GM21737 (cell line): Measurements from ENCODE around the gene SULT1C2.
A peak's percentile ranks its signal among the peaks of the same experiment; 100 is the strongest.

Source experiments
- ATAC-seq: cut with Tn5 transposase; IDR thresholded peaks from one replicate; pipeline ENCODE4 v1.9.1; 2021; ENCODE audit warnings: mild to moderate bottlenecking, moderate library complexity; ENCODE audit not compliant: unreplicated experiment

Gene SULT1C2

DNA sequence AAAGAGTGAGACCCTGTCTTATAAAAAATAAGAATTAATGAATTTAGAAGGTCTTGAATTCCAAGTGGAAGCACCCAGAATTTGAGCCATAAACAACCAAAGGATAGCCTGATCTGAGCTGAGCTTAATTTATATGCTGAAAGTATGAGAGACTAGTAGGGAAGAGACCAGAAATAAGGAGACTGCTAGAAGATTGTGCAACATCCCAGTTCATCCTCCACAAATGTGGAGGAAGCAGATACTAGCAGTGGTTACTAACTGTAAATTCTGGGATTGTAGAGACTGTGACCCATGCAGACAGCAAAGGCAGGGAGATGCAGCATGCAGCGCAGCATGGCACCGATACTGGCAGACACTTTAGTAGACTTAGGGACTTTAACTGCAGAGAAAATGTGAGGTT lies 1.5 kb upstream of the SULT1C2 start:
- ATAC-seq = no peak

DNA sequence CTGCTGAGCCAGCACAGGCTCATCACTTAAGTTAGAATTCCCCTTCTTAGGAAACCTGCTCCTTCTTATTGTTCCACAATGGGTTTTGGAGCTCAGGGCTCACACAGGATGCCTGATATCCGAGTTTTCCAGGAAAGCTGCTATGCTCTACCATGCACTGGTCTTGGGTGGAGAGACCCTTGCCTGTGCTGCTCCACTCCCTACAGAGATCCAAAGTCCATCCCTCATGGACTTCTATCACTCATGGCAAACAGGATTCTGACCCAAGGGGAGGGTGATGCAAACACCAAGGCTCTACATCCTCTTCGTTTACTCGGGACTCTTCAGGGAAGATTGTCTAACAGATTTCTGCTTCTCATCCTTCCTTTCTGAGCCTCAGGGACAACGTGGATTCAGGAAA lies 5.2 kb downstream of the SULT1C2 start:
- no peak for ATAC-seq

DNA sequence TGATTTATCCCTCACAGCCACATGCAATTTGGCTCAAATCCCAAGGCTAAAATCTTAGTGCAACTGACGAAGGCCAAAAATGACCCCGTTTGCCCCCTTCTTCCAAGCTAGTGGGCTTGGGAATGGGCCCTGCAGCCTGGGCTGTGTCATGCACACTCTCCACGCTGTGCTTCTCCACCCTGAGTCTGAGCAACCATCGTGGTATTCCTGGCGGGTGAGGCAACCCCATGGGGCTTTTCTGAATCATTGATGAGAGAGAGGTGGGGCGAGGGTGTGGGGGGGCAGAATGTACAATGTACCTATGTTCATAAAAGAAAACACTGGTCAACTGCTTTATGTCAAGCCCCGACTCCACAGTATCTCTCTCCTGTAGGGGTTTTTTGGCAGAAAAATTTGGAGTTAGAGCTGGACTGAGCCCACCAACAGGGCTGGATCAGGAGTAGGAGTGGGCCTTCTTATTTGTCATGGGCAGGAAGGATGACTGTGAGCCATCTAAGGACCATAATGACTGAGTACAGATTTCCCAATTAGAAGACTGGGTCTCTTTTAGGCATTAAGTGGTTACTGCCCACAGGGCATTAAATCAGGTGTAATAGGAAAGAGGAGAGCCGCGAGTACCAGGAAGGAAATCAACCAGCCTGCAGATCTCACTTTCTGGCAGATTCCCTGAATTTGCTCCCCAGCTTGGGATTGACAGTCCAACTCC lies 8.9 kb downstream of the SULT1C2 start:
- ATAC-seq = no peak

DNA sequence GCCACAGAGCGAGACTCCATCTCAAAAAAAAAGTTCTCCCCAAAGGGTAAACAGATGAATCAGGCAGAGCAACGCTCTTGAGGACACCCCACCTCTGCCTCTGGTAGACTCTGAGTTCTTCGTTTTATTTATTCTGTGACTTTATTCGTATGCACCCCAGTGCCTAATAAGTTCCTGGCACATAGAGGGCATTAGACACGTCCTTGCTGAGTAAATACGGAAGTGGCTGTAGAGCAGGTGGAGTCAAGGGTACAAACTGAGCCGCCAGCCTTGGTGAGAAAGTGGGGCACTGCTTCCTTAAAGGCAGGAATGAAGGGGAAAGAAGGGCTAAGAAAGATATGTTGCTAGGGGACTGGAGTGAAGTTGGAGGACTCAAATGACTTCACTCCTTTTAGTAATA lies 12.9 kb downstream of the SULT1C2 start:
- ATAC-seq = no peak

DNA sequence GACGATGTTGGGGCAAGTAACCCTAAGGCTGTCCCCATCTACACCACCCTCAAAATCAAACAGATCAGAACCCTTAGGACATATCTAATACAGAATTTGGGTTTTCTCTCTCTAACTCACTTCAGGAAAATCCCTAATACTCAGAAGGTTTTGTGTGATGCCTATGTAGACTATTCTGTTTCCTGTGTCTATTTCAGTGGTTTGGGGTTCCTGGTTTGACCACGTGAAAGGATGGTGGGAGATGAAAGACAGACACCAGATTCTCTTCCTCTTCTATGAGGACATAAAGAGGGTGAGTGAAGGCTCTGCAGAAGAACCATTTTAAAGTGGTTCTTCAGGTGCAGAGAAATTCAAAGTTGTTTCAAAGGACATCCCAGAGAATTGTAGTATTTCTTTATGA lies 16.3 kb downstream of the SULT1C2 start:
- peak; percentile 56 for ATAC-seq

DNA sequence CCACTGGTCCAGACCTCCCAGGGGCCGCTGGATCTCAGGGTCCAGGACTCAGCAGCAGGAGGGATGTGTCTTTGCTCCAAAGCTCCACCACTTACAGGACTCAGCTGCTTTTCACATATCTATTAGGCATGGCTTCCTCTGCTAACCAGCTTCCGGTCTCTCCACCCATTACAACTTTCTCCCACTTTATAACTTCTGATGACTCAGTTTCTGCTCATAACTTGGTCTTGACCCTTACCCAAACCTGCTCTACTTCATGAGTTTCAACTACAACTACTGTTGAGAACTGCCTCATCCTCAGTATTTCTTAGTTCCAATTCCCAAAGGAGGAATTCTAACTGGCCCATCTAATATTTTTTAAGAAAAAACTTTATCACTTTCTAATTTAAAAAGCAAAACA lies 17.2 kb downstream of the SULT1C2 start:
- no peak for ATAC-seq

DNA sequence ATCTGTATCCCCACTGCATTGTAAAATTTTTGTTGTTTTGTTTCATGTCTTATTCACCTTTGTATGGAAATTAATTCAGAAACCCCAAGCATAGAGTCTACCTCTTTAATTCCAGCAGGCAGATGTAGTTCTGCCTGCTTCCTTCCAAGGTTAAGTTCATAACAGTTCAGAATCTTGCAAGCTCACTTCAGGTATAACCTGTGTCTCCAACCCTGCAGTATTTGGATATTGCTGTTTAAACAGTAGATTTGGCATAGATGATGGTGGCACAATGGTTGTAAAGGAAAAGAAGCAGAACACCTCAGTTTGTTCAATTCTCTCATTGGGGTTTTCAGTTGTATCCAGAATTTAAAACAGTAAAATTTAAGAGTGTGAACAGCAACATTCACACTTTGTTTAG lies 21.2 kb downstream of the SULT1C2 start:
- no peak for ATAC-seq

DNA sequence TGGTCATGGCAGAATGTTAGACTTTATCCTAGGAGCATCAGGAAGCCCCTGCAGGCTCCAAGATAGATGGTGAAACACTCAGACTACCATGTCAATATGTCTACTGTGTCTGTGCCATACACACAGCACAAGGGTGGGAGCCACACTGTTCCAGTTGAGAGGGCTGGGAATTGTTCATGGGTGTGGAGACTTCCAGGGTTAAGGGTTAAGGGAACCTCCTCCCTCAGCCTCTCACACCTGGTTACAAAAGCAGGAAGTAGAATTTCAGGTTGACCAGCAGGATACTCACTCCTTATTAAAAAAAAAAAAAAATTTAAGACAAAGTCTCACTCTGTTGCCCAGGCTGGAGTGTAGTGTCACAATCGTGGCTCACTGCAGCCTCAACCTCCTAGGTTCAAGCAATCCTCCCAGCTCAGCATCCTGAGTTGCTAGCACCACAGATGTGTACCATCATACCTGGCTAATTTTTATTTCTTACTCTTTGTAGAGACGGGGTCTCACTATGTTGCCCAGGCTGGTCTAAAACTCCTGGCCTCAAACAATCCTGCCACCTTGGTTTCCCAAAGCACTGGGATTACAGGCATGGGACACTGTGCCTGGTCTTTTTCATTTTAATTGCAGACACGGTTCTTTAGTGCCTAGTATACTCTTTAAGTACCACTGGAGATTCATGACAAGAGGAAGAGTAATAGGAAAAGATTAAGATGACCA lies 26.0 kb downstream of the SULT1C2 start:
- ATAC-seq = no peak

DNA sequence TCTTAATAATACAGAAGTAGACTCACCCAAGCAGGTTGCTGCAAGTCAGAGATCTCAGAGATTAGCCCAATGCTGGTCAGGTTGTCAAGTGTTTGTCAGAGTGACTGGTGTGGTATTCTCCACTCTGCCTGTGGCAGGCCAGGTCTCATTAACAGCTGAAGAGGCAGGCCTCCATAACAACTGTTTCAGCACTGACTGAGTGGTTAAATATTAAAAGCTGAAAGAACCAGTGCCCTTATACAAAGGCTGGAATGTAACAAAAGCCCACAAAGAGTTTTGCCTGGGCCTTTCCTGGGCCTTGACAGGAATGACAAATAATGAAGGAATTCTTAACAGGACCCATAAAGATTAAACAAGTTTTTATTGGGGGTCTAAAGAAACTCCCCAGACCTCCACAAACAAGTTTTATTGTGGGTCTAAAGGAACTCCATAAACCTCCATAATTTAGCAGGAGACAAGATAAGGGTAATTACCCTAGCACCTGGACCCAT lies 26.8 kb downstream of the SULT1C2 start:
- ATAC-seq = no peak

DNA sequence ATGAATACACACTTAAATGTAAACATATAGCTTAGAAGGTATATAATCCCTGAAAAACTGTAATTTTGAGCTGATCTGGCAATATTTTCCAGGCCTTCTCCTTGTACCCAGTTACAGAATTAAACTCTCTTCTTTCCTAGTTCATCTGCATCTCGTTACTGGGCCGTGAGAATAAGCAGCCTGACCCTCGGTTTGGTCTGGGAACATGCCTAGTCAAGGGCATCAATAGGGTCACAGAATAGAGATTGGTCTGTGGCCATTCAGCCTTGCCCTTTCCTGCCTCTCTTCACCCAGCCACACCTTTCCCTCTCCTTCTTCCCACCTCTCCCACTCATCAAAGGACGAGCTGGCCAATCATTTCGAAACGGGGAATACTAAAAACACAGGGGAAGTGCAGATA lies 27.3 kb downstream of the SULT1C2 start:
- no peak for ATAC-seq

DNA sequence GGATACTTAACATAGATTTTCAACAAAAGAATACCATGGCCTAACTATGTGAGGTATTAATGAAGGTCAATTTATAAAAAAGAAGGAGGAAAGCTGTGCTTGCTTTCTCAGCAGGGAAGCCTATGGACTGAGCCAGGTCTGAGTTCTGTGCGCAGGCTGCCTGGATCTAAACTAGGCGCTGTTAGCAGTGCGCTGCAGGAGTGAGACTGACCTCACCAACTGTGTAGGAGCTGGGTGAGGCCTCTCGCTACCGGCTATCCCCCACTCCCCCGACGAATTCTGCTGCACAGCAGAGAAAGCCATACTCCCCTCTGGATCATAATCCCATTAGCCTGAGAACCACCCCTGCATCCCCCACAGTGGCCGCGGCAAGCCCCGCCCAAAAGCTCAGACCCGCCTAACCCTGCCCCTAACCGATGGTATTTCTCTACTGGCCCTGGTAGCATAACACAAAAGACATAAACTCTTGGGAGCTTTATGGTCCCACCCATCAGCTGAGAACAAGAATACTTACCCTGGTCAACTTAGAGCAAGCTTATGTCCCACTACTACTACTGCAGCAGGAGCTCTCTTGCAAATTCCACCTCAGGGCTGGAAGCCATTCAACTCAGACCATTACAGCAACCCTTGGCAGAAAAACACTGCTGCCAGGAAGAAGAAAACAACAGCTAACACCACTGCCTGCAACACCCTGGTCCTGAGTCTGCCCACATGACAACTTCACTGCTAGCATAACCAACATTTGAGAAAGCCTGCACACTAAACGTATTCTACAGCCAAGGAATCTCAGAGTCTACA lies 28.0 kb downstream of the SULT1C2 start:
- ATAC-seq = no peak

DNA sequence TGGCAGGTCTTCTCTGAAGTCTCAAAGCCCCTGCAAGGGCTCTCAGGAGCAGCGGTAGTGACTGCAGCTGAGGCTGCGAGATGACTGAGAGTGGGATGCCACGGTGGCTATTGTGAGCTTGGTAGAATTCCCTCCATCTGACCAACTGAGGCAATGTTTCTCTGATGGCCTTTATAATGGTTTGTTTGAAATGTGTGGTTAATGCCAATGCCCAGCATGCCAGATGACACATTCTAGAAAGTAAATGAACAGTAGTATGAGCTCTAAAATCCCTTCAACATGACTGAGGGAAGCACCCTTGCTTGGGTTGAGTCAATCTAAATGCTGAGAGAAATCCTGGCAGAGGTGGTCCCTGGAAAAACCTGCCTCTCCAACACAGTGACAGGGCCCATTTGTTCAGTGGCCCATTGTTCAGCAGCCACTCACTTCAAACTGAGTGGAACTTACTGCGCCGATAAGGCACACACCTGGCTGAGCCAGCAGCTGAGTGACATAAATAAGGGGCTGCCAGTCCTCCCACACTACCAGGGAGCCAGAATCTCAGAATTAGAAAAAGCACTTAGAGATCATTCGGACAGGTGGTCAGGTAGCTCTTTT lies 31.7 kb downstream of the SULT1C2 start:
- ATAC-seq = no peak

DNA sequence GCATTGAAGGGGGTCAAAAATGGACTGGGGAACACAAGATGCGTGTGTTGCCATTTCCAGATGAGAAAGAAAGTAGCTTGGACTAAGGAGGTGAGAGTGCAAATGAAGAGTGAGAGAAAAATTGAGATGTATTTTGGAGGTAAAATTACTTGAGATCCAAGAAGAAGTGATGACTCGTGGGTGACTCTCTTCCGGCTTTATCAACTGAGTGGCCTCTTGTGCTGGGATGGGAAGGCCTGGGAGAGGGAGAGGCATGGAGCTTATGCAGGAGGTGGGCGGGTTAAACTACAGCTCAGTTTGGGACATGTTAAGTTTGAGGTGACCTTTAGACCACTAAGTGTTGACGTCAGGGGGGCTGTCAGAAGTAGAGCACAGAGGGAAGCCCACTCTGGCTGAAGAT lies 34.9 kb downstream of the SULT1C2 start:
- no peak for ATAC-seq

DNA sequence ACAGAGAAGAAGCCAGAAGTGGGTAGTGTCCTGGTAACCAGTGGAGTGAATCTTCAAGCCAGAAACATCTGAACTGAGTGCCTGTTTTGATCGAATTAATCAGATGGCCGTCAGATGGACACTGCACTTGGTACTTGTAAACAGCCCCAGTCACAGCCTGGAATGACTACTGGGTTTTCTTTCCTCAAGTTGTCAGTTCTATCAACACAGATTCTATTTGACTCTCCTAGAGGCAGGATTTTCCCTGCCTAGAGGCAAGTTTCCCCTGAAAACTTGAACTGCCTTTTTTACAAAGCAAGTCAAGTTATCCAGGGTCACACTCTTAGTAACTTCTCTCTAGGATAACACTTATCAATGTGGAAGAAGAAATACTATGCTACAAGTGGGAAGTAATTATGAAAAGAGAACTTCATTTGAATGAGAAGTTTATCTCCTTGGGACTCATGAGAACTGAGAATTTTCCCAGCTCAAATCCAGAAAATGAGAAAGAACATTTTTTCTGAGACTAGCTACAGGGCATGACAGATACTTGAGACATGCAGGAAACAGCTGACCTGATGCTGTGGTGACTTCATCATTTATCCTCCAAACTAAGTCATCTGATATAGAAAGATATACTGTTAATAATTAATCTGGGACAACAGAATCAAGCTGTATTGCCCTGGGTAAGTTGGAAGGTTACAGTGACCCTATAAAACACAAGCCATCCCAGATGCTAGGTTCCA lies 36.0 kb downstream of the SULT1C2 start:
- ATAC-seq = no peak

DNA sequence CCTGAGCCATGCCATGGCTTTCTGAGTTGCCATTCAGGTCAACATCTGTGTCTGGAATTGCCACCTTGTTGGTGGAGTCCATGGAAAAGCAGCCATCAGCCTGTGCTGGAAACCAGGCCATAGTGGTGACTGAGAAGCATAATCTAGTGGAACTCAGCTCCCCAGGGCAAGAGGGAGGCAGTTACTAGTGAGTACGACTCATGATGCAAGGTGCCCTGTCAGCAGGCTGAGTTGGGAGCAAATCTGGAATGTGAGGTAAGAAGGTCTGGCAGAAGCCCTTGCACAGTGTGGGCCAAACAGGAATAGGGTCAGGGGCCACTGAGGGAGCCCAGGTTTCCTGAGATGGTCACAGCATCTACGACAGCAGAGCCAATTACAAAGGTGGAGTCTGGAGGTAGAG lies 37.1 kb downstream of the SULT1C2 start:
- ATAC-seq = no peak

DNA sequence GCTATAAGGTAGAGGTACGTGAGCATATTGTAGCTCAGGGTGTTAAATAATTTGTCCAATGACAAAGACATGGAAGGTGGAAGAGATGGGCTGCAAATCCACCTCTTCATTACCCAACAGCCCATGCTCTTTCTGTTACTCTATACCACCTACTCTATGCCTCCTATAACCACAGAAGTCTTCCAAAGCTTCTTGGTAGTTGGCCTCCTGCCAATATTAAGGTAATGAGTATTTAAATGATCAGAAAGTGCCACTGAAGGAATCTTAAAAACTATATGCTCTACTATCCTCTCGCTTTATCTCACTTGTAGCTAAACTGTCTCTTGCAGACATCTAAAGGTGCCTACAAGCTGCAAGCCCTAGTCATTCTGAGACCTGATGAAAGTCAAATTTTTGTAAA lies 41.1 kb downstream of the SULT1C2 start:
- no peak for ATAC-seq

DNA sequence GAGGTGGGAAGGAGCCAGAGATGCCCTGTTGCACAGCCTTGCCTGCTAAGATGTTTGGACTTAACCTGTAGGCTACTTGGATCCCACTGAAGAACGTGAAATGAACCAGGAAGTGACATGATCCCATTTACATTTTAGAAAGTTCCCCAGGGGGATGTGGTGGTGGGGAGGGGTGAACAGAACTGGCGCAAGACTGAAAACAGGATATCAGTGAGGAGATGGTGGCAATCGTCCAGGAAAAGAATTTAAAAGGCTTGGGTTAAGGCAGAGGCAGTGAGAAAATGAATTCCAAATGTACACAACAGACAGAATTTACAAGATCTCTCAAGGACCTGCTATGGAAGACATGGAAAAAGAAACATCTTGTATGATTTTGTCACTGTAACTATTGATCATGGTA lies 42.3 kb downstream of the SULT1C2 start:
- ATAC-seq = no peak

DNA sequence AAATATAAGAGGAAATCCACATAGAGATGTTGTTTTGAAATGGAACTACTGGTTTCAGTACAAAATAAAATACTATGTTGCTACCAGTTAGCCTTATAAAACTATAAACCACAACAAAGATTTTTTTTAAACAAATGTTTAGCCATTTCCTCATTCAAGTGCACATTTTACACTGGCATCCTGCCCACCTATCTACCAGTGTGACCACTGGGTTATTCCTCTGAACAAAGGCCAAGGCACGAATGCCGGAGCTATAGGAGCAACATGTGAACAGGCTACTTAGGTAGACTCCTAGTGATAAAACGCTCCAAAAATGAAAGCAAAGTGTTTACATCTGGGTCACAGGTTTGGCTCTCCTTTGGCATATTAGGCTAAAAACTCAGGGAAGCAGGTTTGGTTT lies 57.3 kb downstream of the SULT1C2 start:
- ATAC-seq = no peak

DNA sequence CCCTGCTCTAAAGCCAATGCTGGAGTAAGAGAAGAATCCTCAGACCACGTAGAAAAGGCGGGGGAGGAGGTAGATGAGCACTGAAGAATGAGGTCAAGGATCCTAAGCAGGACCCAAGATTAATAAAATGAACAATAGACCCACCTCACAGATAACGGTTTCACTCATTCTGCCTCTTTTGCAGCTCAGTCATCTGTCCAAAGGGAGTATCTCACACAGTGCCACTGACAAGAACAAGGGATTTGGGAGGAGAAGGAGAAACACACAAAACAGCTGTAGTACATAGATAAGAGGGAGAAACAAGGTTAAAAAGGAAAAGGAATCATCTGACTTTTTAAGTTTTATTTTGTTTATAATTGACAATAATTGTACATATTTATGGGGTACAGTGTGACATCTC lies 58.1 kb downstream of the SULT1C2 start:
- ATAC-seq = no peak

DNA sequence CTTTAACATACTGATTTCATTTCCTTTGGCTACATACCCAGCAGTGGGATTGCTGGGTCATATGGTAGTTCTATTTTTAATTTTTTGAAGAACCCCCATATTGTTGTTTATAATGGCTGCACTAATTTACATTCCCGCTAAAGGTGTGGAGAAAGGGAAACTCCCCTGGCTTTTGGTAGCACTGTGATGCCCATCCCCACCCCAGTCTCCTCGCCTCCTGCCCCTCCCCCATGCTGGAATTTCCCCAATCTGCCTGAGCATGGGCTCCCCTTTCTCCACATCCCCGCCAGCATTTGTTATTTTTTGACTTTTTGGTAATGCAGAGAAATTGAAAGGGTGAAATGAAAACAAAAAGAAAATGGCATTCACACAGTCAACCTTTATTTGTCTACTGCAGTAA lies 59.1 kb downstream of the SULT1C2 start:
- ATAC-seq = no peak
